GM12878 (cell line): Measurements from ENCODE around the gene CACNG4. TPM values are rescaled to one million over a fixed set of nuclear protein-coding genes. Genes with fewer than 3 reads are reported as not detected.

Experiments
- ATAC-seq: fragments of 200-7000 bp; cut with Tn5 transposase; 3 replicates; pipeline ENCODE4 v1.9.1; 2020; ENCODE audit warnings: mild to moderate bottlenecking, moderate library complexity
- BruUV-seq: library from RNA; stranded (reverse); fragments of 400-500 nt; replicated peaks from 2 replicates; lab custom pipeline; 2021; lab: Mats Ljungman, UMichigan
- CTCF ChIA-PET: fragments of 300-600 bp; sonication (Branson Sonifier 250); formaldehyde crosslinking; extraction: SDS; loops from one replicate; lab custom pipeline; 2021; ENCODE audit warnings: inconsistent platforms; lab: Yijun Ruan, JAX
- POLR2A ChIA-PET: fragments of 350-600 bp; formaldehyde crosslinking; extraction: SDS; loops from one replicate; lab custom pipeline; 2021; ENCODE audit warnings: inconsistent platforms; lab: Charles Lee
- RAD21 ChIA-PET: fragments of 300-600 bp; sonication (Branson Sonifier 250); formaldehyde crosslinking; loops from one replicate; lab custom pipeline; 2023; ENCODE audit warnings: antibody characterized with exemption; ENCODE audit not compliant: unreplicated experiment; lab: Charles Lee
- SMC1A ChIA-PET: fragments of 300-600 bp; sonication (Branson Sonifier 250); formaldehyde crosslinking; loops from one replicate; lab custom pipeline; 2023; ENCODE audit not compliant: unreplicated experiment, uncharacterized antibody; lab: Charles Lee
- DNase-seq: peaks from one replicate; pipeline ENCODE4 v3.0.0-alpha.2; 2011; ENCODE audit warnings: low read depth, low spot score
- FAIRE-seq: peaks from 3 replicates; lab custom pipeline; 2011; peaks lifted over from hg19 to GRCh38; lab: Jason Lieb, UNC
- H2AFZ ChIP-seq: 2 replicates; pipeline ENCODE4 v1.6.0; 2011; ENCODE audit warnings: low read depth, low read length, control low read depth; ENCODE audit not compliant: control insufficient read depth
- H3K27ac ChIP-seq: 2 replicates; pipeline ENCODE4 v1.5.1; 2011; ENCODE audit warnings: control low read depth; ENCODE audit not compliant: control insufficient read depth, insufficient read depth
- H3K27me3 ChIP-seq, 2 experiments: replicated peaks in 1 of 2; 2 replicates each; pipeline versions ENCODE4 v1.6.0 to v1.6.1; 2011; ENCODE audit warnings: low read length in 1 of 2; ENCODE audit not compliant: control insufficient read depth in 2 of 2, insufficient read depth in 2 of 2
- H3K36me3 ChIP-seq, 2 experiments: 2 replicates each; pipeline ENCODE4 v1.5.1; 2011; ENCODE audit warnings: low read length in 1 of 2; ENCODE audit not compliant: control insufficient read depth in 2 of 2, insufficient read depth in 2 of 2
- H3K4me1 ChIP-seq: 2 replicates; pipeline ENCODE4 v1.6.1; 2011; ENCODE audit warnings: mild to moderate bottlenecking, low read length, moderate library complexity, mixed read lengths; ENCODE audit not compliant: control insufficient read depth, insufficient read depth
- H3K4me2 ChIP-seq: 2 replicates; pipeline ENCODE4 v1.6.0; 2011; ENCODE audit warnings: control low read depth; ENCODE audit not compliant: control insufficient read depth, insufficient read depth
- H3K4me3 ChIP-seq: fragments of 200-600 bp; sonication (generic); 2 replicates; pipeline ENCODE4 v1.5.1; 2016
- H3K79me2 ChIP-seq: 2 replicates; pipeline ENCODE4 v1.6.0; 2011; ENCODE audit warnings: low read length; ENCODE audit not compliant: control insufficient read depth, insufficient read depth
- H3K9ac ChIP-seq: 2 replicates; pipeline ENCODE4 v1.8.0; 2011; ENCODE audit warnings: low read length, control low read depth, mixed read lengths; ENCODE audit not compliant: control insufficient read depth, insufficient read depth
- H3K9me3 ChIP-seq: replicated peaks from 3 replicates; pipeline ENCODE4 v1.5.1; 2011; ENCODE audit warnings: mild to moderate bottlenecking, low read length; ENCODE audit not compliant: control insufficient read depth, insufficient read depth
- H4K20me1 ChIP-seq: 2 replicates; pipeline ENCODE4 v1.6.0; 2011; ENCODE audit not compliant: control insufficient read depth, insufficient read depth
- ASH2L ChIP-seq: fragments of 300-600, 200-600 bp; sonication (generic); IDR thresholded peaks from 2 replicates; pipeline ENCODE4 v1.6.1; 2017; ENCODE audit warnings: low read depth, mild to moderate bottlenecking, borderline replicate concordance
- CHD1 ChIP-seq: IDR thresholded peaks from 2 replicates; pipeline ENCODE4 v1.6.1; 2012; ENCODE audit warnings: low read depth, low read length, improper control_type of control experiment
- CTCF ChIP-seq, 3 experiments: IDR thresholded peaks in 2 of 3; conservative IDR thresholded peaks in 1 of 3; 2 replicates each; pipeline ENCODE4 v1.5.1; 2011; ENCODE audit warnings: low read depth in 3 of 3, low read length in 3 of 3, mild to moderate bottlenecking in 3 of 3, control low read depth in 2 of 3, moderate library complexity in 2 of 3, inconsistent platforms in 1 of 3, mixed read lengths in 1 of 3; ENCODE audit not compliant: control insufficient read depth in 2 of 3, insufficient read depth in 1 of 3; ENCODE audit errors: extremely low read depth in 1 of 3
- E4F1 ChIP-seq: fragments of 450-650 bp; IDR thresholded peaks from 2 replicates; pipeline ENCODE4 v1.6.1; 2018; ENCODE audit warnings: borderline replicate concordance, mild to moderate bottlenecking; ENCODE audit not compliant: partially characterized antibody
- FOXK2 ChIP-seq: fragments of 450-650 bp; IDR thresholded peaks from 2 replicates; pipeline ENCODE4 v1.6.1; 2017; ENCODE audit warnings: mild to moderate bottlenecking, moderate library complexity
- JUND ChIP-seq: IDR thresholded peaks from 2 replicates; pipeline ENCODE4 v1.6.1; 2012; ENCODE audit warnings: low read depth, mild to moderate bottlenecking, low read length, improper control_type of control experiment, moderate library complexity
- NBN ChIP-seq: fragments of 450-650 bp; IDR thresholded peaks from 2 replicates; pipeline ENCODE4 v1.6.1; 2016
- REST ChIP-seq: IDR thresholded peaks from 2 replicates; pipeline ENCODE4 v1.6.1; 2012; ENCODE audit warnings: mild to moderate bottlenecking, low read depth, low read length
- WRNIP1 ChIP-seq: IDR thresholded peaks from 2 replicates; pipeline ENCODE4 v1.6.1; 2011; ENCODE audit warnings: low read depth, low read length, improper control_type of control experiment, borderline replicate concordance
- ZZZ3 ChIP-seq: IDR thresholded peaks from 2 replicates; pipeline ENCODE4 v1.6.1; 2011; ENCODE audit warnings: low read depth; ENCODE audit not compliant: control insufficient read depth, insufficient read length
- WGBS: methylation state at CpG from one replicate; pipeline ENCODE4 v1.1.6; 2016; ENCODE audit warnings: low lambda C conversion rate; ENCODE audit not compliant: insufficient replicate concordance, insufficient coverage; ENCODE audit errors: missing lambda C conversion rate; 5-methylcytosine and 5-hydroxymethylcytosine counted together
- in situ Hi-C: fragments of 300-500 bp; cut with MboI; formaldehyde crosslinking; loops from 9 replicates; pipeline ENCODE4 v1.14.3; 2018; ENCODE audit warnings: mixed read lengths
- intact Hi-C: fragments of 100-400 bp; cut with micrococcal nuclease; formaldehyde crosslinking; loops from one replicate; pipeline ENCODE4 v1.14.2; 2022; ENCODE audit not compliant: unreplicated experiment
- polyA plus RNA-seq, 11 experiments: library from polyadenylated mRNA; depleted of rRNA in 4 of 11; unstranded in 6 of 11; stranded (reverse) in 5 of 11; fragments of >200 nt; fragmentation: Nextera tagmentation in 4 of 11; fragmentation: Illumina TruSeq in 1 of 11; extraction: Ambion mirVana in 4 of 11; extraction: Trizol in 1 of 11; gene quantifications; 1 replicate in 1 of 11; 2 replicates in 10 of 11; pipeline versions ENCODE4 v1.2.1 to v1.2.3, GENCODE V29; 2011 to 2016; ENCODE audit warnings: inconsistent platforms in 2 of 11, missing spikeins in 2 of 11, low read depth in 1 of 11
- total RNA-seq, 4 experiments: library from RNA; depleted of rRNA in 3 of 4; stranded (reverse); fragments of >200 nt in 3 of 4; fragmentation: Illumina TruSeq in 1 of 4; extraction: Trizol in 1 of 4; gene quantifications; 2 replicates each; pipeline versions ENCODE4 v1.2.1 to v1.2.3, GENCODE V29; 2013 to 2021
- TF ChIP-seq, protein P1 (sequence below): IDR thresholded peaks from 2 replicates; pipeline ENCODE4 v1.6.1; 2012; ENCODE audit warnings: improper control_type of control experiment, low read depth, low read length; ENCODE audit not compliant: insufficient replicate concordance

Gene CACNG4
- total and polyA plus RNA-seq, 10 of the 15 experiments (the other 5 are each of a cell fraction or from before 2014, with no cell fraction given) = 0.08 TPM; not detected in 8

GRCh38 chr17:67033613-67034012 lies 69.1 kb downstream of the CACNG4 start:
- no peaks in the 10 kb centered on the region; the same call in 1 of the 3 replicates for H3K9me3 ChIP-seq
- RAD21 ChIA-PET = no interaction called here
- ATAC-seq (no peak), DNase-seq (no peak), FAIRE-seq (no peak)
- no peak overlapping the region for H3K4me2 ChIP-seq
- no peak overlapping the region for H2AFZ ChIP-seq
- CTCF ChIA-PET = no interaction called here
- in situ Hi-C loops (no loop called here), intact Hi-C loops (loop anchor here (2.0 kb wide), 1 partner anchor 49 kb away; no protein-coding TSS in a partner anchor)
- POLR2A ChIA-PET = no interaction called here
- H3K79me2 ChIP-seq = no peaks in the 10 kb centered on the region
- H3K4me1 ChIP-seq = peaks cover 22% of the 10 kb centered on the region
- no peaks in the 10 kb centered on the region for H3K36me3 ChIP-seq
- whole genome bisulfite sequencing = 76% methylated on average over 9 of the region's 9 CpGs
- no TSS peak for BruUV-seq
- H3K9ac ChIP-seq = no peak overlapping the region
- H3K27me3 ChIP-seq = no peaks in the 10 kb centered on the region
- no peak overlapping the region for H3K27ac ChIP-seq
- no peak overlapping the region for H3K4me3 ChIP-seq
- no peaks in the 10 kb centered on the region for H4K20me1 ChIP-seq
- SMC1A ChIA-PET = no interaction called here
- TF ChIP-seq CHD1 (no peak), REST (no peak), JUND (no peak), WRNIP1 (no peak), ASH2L (no peak), CTCF (IDR thresholded peaks at IDR 0.05 in 2 of 3, conservative IDR thresholded peaks at IDR 0.05 in 1 of 3; ENCODE audit: control insufficient read depth in 2 of 3, extremely low read depth in 1 of 3, insufficient read depth in 1 of 3, low read depth in 3 of 3, low read length in 3 of 3) (no peak), FOXK2 (no peak), E4F1 (no peak), NBN (no peak), ZZZ3 (no peak)
- TF ChIP-seq, protein P1, sequence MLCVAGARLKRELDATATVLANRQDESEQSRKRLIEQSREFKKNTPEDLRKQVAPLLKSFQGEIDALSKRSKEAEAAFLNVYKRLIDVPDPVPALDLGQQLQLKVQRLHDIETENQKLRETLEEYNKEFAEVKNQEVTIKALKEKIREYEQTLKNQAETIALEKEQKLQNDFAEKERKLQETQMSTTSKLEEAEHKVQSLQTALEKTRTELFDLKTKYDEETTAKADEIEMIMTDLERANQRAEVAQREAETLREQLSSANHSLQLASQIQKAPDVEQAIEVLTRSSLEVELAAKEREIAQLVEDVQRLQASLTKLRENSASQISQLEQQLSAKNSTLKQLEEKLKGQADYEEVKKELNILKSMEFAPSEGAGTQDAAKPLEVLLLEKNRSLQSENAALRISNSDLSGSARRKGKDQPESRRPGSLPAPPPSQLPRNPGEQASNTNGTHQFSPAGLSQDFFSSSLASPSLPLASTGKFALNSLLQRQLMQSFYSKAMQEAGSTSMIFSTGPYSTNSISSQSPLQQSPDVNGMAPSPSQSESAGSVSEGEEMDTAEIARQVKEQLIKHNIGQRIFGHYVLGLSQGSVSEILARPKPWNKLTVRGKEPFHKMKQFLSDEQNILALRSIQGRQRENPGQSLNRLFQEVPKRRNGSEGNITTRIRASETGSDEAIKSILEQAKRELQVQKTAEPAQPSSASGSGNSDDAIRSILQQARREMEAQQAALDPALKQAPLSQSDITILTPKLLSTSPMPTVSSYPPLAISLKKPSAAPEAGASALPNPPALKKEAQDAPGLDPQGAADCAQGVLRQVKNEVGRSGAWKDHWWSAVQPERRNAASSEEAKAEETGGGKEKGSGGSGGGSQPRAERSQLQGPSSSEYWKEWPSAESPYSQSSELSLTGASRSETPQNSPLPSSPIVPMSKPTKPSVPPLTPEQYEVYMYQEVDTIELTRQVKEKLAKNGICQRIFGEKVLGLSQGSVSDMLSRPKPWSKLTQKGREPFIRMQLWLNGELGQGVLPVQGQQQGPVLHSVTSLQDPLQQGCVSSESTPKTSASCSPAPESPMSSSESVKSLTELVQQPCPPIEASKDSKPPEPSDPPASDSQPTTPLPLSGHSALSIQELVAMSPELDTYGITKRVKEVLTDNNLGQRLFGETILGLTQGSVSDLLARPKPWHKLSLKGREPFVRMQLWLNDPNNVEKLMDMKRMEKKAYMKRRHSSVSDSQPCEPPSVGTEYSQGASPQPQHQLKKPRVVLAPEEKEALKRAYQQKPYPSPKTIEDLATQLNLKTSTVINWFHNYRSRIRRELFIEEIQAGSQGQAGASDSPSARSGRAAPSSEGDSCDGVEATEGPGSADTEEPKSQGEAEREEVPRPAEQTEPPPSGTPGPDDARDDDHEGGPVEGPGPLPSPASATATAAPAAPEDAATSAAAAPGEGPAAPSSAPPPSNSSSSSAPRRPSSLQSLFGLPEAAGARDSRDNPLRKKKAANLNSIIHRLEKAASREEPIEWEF = no peak
